Measurements from ENCODE around the gene ANKRD28.

DNA sequence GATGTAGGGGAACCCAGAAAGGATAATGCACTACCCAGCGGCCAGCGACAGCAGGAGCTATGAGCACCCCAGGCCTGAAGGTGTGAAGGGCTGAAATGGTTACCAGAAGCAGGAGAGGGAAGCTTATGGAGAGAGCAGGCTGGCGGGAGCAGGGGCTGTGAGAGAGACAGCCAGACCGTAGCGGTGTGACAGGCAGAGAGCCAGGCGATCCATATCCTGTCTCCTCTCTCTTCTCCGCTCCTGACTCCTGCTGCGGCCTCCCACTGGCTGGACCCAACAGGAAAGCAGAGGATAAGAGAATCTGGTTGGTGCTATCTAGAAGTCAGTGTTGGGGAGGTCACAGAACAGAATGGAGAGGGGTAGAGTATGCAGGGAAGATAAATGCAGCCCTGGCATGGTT, 146.4 kb downstream of the ANKRD28 start:
- TF ChIP-seq, protein P1, sequence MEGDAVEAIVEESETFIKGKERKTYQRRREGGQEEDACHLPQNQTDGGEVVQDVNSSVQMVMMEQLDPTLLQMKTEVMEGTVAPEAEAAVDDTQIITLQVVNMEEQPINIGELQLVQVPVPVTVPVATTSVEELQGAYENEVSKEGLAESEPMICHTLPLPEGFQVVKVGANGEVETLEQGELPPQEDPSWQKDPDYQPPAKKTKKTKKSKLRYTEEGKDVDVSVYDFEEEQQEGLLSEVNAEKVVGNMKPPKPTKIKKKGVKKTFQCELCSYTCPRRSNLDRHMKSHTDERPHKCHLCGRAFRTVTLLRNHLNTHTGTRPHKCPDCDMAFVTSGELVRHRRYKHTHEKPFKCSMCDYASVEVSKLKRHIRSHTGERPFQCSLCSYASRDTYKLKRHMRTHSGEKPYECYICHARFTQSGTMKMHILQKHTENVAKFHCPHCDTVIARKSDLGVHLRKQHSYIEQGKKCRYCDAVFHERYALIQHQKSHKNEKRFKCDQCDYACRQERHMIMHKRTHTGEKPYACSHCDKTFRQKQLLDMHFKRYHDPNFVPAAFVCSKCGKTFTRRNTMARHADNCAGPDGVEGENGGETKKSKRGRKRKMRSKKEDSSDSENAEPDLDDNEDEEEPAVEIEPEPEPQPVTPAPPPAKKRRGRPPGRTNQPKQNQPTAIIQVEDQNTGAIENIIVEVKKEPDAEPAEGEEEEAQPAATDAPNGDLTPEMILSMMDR (conservative IDR thresholded peaks at IDR 0.05): no peak
- TF ChIP-seq EZH2 (IDR thresholded peaks at IDR 0.05; ENCODE audit: low read depth): no peak
